Brain microvascular endothelial cell (primary cell): ENCODE data around the gene UBQLN1.

Experiments
- DNase-seq: peaks from one replicate; pipeline ENCODE4 v3.0.0-alpha.2; 2020
- H3K27ac ChIP-seq: fragments of 250-450 bp; sonication (Bioruptor Pico); 2 replicates; pipeline ENCODE4 v1.5.1; 2020; ENCODE audit warnings: mild to moderate bottlenecking, moderate library complexity
- H3K27me3 ChIP-seq: fragments of 250-450 bp; sonication (Bioruptor Pico); replicated peaks from 2 replicates; pipeline ENCODE4 v1.5.1; 2020; ENCODE audit warnings: mild to moderate bottlenecking
- H3K36me3 ChIP-seq: fragments of 250-450 bp; sonication (Bioruptor Pico); replicated peaks from 2 replicates; pipeline ENCODE4 v1.5.1; 2020; ENCODE audit warnings: mild to moderate bottlenecking
- H3K4me3 ChIP-seq: 2 replicates; pipeline ENCODE4 v1.5.1; 2011; ENCODE audit warnings: low read depth, mild to moderate bottlenecking, control low read depth, low read length, moderate library complexity
- CTCF ChIP-seq: IDR thresholded peaks from 2 replicates; pipeline ENCODE4 v1.5.1; 2011; ENCODE audit warnings: low read depth, mild to moderate bottlenecking, moderate library complexity, low read length, control low read depth, inconsistent platforms; ENCODE audit errors: missing control alignments
- in situ Hi-C: cut with HindIII; loops from 2 replicates; pipeline ENCODE4 v1.10.0; 2017; ENCODE audit warnings: low sequenced_read_pairs, low pct_ligation_motif_present

The UBQLN1 gene

GRCh38 chr9:83662933-83663332, 44.8 kb downstream of the UBQLN1 start:
- DNase-seq = no peak
- H3K36me3 ChIP-seq = peaks cover 41% of the 10 kb centered on the region
- no peak overlapping the region for H3K4me3 ChIP-seq
- in situ Hi-C loops = no loop called here
- TF ChIP-seq CTCF = no peak
- H3K27ac ChIP-seq = no peak overlapping the region
- no peaks in the 10 kb centered on the region for H3K27me3 ChIP-seq

GRCh38 chr9:83656952-83657351, 50.8 kb downstream of the UBQLN1 start:
- no peak for DNase-seq
- Histone ChIP-seq H3K27ac (no peak overlapping the region), H3K36me3 (peaks cover 71% of the 10 kb centered on the region), H3K27me3 (no peaks in the 10 kb centered on the region), H3K4me3 (no peak overlapping the region)
- TF ChIP-seq CTCF = no peak
- in situ Hi-C loops = no loop called here

DNA sequence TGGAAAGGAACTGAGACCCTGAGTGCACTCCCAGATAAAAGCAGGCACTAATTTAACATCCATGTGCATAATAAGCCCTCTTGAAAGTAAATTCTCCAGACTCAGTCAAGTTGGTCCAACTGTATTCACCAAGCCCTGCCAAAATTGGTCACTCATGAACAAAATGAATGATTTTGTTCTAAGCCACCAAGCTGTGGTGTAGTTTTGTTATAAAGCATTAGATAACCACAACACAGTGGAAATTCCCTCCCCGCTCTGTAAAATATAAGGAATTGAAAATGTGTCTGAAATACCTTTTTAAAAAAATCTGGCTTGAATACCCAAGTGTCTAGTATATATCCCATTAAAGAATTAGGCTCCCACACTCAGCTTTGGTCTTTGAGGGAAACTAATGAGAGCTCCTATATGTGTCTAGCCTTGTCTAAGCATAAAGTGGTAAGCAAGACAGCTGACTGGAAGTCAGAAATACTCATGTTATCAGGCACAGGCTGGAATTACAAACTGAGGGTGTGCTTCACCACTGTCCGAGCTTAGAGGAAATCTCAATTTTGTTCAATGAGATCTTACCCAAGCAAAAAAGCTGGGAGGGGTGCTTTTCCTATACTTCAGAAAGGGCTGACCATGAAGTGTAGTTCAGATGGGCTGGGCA, 51.6 kb downstream of the UBQLN1 start:
- no peak for TF ChIP-seq CTCF
- peaks cover 73% of the 10 kb centered on the region for H3K36me3 ChIP-seq
- in situ Hi-C loops = no loop called here
- H3K27me3 ChIP-seq = no peaks in the 10 kb centered on the region
- H3K27ac ChIP-seq = no peak overlapping the region
- DNase-seq = no peak
- H3K4me3 ChIP-seq = no peak overlapping the region

- no peak for DNase-seq
- Histone ChIP-seq H3K27ac (no peak overlapping the region), H3K36me3 (peaks cover 69% of the 10 kb centered on the region), H3K4me3 (no peak overlapping the region), H3K27me3 (no peaks in the 10 kb centered on the region)
- in situ Hi-C loops = no loop called here
- no peak for TF ChIP-seq CTCF
Observed at GRCh38 chr9:83655433-83655832, 52.3 kb downstream of the UBQLN1 start.

DNA sequence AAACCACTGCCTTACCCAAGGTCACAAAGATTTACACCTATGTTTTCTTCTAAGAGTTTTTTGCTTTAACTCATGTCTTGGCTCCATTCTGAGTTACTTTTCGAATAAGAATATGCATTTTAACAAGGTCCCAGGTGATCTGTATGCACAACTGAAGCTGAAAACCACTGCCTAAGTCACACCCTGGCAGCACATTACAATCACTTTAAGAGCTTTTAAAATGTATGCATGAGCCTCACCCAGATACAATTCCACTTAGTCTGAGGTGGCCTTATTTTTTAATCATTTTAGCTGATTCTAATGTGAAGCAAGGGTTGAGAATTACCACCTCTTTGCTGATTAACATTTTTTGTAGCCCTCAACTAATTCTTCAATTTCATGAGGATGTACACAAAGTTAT, 55.3 kb downstream of the UBQLN1 start:
- H3K27me3 ChIP-seq = no peaks in the 10 kb centered on the region
- no peak for TF ChIP-seq CTCF
- in situ Hi-C loops = no loop called here

DNA sequence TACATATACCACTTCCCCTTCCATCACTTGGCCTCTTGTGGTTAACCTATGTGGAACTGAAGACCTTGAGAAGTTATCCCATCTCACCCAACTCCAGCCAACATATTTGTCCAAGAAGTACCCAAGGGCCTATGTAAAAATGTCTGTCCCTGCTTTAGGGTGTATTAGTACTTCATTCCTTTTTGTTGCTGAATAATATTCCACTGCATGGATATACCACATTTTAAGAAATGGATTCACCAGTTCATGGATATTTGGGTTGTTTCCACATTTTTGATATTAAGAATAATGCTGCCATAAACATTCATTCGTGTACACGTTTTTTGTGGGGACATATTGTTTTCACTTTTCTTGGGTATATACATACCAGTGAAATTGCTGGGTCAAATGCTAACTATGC, 56.2 kb downstream of the UBQLN1 start:
- TF ChIP-seq CTCF = no peak
- H3K36me3 ChIP-seq = peaks cover 44% of the 10 kb centered on the region
- no peak overlapping the region for H3K27ac ChIP-seq
- H3K27me3 ChIP-seq = no peaks in the 10 kb centered on the region
- in situ Hi-C loops = no loop called here
- H3K4me3 ChIP-seq = no peak overlapping the region
- DNase-seq = no peak

More for the DNA sequence above, 55.3 kb downstream of the UBQLN1 start:
- Histone ChIP-seq H3K36me3 (peaks cover 51% of the 10 kb centered on the region), H3K27ac (no peak overlapping the region), H3K4me3 (no peak overlapping the region)
- no peak for DNase-seq
